Suprapubic skin (tissue), 4 donors: Measurements from ENCODE around the gene ZNF428. TPM values are rescaled to one million over a fixed set of nuclear protein-coding genes. Genes with fewer than 3 reads are reported as not detected.

Experiments
- DNase-seq, 2 donors: peaks; one replicate each; pipeline ENCODE4 v3.0.0-alpha.2; 2019; ENCODE audit warnings: low spot score in 2 of 2
- H3K27ac ChIP-seq: fragments of 200-600 bp; sonication (generic); one replicate; pipeline ENCODE4 v1.5.1; 2019
- H3K27me3 ChIP-seq: fragments of 200-600 bp; sonication (generic); one replicate; pipeline ENCODE4 v1.5.1; 2019
- H3K36me3 ChIP-seq: fragments of 200-600 bp; sonication (generic); one replicate; pipeline ENCODE4 v1.5.1; 2019
- H3K4me1 ChIP-seq: fragments of 200-600 bp; sonication (generic); one replicate; pipeline ENCODE4 v1.5.1; 2019
- H3K4me3 ChIP-seq: fragments of 200-600 bp; sonication (generic); one replicate; pipeline ENCODE4 v1.5.1; 2019; ENCODE audit warnings: mild to moderate bottlenecking
- H3K9me3 ChIP-seq: fragments of 200-600 bp; sonication (generic); one replicate; pipeline ENCODE4 v1.5.1; 2019
- CTCF ChIP-seq, 2 donors: fragments of 200-600 bp in 1 of 2; fragments of 450-650 bp in 1 of 2; sonication (generic) in 1 of 2; IDR thresholded peaks; one replicate each; pipeline ENCODE4 v1.5.1; 2016 to 2019; ENCODE audit warnings: antibody characterized with exemption in 2 of 2, mild to moderate bottlenecking in 1 of 2, moderate library complexity in 1 of 2
- EP300 ChIP-seq: sonication (generic); formaldehyde crosslinking; IDR thresholded peaks from one replicate; pipeline ENCODE4 v1.6.1; 2017; ENCODE audit warnings: antibody characterized with exemption
- POLR2A ChIP-seq, 2 donors: fragments of 450-650 bp; IDR thresholded peaks; one replicate each; pipeline ENCODE4 v1.6.1; 2017; ENCODE audit warnings: antibody characterized with exemption in 2 of 2, mild to moderate bottlenecking in 2 of 2, moderate library complexity in 2 of 2
- POLR2AphosphoS5 ChIP-seq, 3 donors: sonication (generic); formaldehyde crosslinking; IDR thresholded peaks; one replicate each; pipeline ENCODE4 v1.6.1; 2017; ENCODE audit warnings: antibody characterized with exemption in 3 of 3
- WGBS: methylation state at CpG from one replicate; pipeline ENCODE4 v1.1.5; 2018; 5-methylcytosine and 5-hydroxymethylcytosine counted together
- total RNA-seq, 4 donors: library from RNA; depleted of rRNA; stranded (reverse); fragments of >200 nt; gene quantifications; one replicate each; pipeline ENCODE4 v1.1.0, GENCODE V29; 2016

Gene ZNF428
- total RNA-seq, 4 donors from 2014 or later = 10.6 to 19.3 (median 17.5) TPM

GRCh38 chr19:43648633-43649032 lies 29.2 kb upstream of the ZNF428 start:
- 94% methylated on average over 6 of the region's 6 CpGs for WGBS
- no peak overlapping the region for H3K4me3 ChIP-seq
- H3K9me3 ChIP-seq = no peaks in the 10 kb centered on the region
- peaks cover 29% of the 10 kb centered on the region for H3K36me3 ChIP-seq
- H3K4me1 ChIP-seq = peaks cover 7% of the 10 kb centered on the region
- H3K27ac ChIP-seq = no peak overlapping the region
- no peaks in the 10 kb centered on the region for H3K27me3 ChIP-seq
- DNase-seq = no peak
- TF ChIP-seq CTCF (IDR thresholded peaks at IDR 0.05) = no peak
- TF ChIP-seq POLR2AphosphoS5 (IDR thresholded peaks at IDR 0.05) = no peak
- no peak for TF ChIP-seq POLR2A (IDR thresholded peaks at IDR 0.05)
- TF ChIP-seq EP300 = no peak

GRCh38 chr19:43644181-43644580 lies 24.8 kb upstream of the ZNF428 start:
- peaks cover 11% of the 10 kb centered on the region for H3K4me1 ChIP-seq
- 72% methylated on average over 13 of the region's 13 CpGs for WGBS
- TF ChIP-seq EP300 (no peak), POLR2A (IDR thresholded peaks at IDR 0.05) (no peak), POLR2AphosphoS5 (IDR thresholded peaks at IDR 0.05) (no peak), CTCF (IDR thresholded peaks at IDR 0.05) (no peak)
- no peaks in the 10 kb centered on the region for H3K9me3 ChIP-seq
- H3K27ac ChIP-seq = no peak overlapping the region
- peaks cover 13% of the 10 kb centered on the region for H3K36me3 ChIP-seq
- no peak for DNase-seq
- peaks cover 11% of the 10 kb centered on the region for H3K27me3 ChIP-seq
- H3K4me3 ChIP-seq = no peak overlapping the region

- TF ChIP-seq POLR2A (IDR thresholded peaks at IDR 0.05) (no peak), POLR2AphosphoS5 (IDR thresholded peaks at IDR 0.05) (no peak), EP300 (no peak), CTCF (IDR thresholded peaks at IDR 0.05) (no peak)
- Histone ChIP-seq H3K4me3 (no peak overlapping the region), H3K27ac (no peak overlapping the region), H3K4me1 (peaks cover 19% of the 10 kb centered on the region), H3K36me3 (peaks cover 5% of the 10 kb centered on the region), H3K27me3 (peaks cover 12% of the 10 kb centered on the region), H3K9me3 (no peaks in the 10 kb centered on the region)
- WGBS = 38% methylated on average over 3 of the region's 3 CpGs
- DNase-seq = no peak
These were observed 23.9 kb upstream of the ZNF428 start for GRCh38 chr19:43643326-43643725.

GRCh38 chr19:43642531-43642930 lies 23.1 kb upstream of the ZNF428 start:
- peaks cover 19% of the 10 kb centered on the region for H3K4me1 ChIP-seq
- TF ChIP-seq POLR2AphosphoS5 (IDR thresholded peaks at IDR 0.05) = no peak
- no peak for TF ChIP-seq EP300
- no peak for TF ChIP-seq CTCF (IDR thresholded peaks at IDR 0.05)
- no peak for TF ChIP-seq POLR2A (IDR thresholded peaks at IDR 0.05)
- H3K4me3 ChIP-seq = no peak overlapping the region
- no peaks in the 10 kb centered on the region for H3K9me3 ChIP-seq
- H3K27me3 ChIP-seq = peaks cover 12% of the 10 kb centered on the region
- no peak for DNase-seq
- WGBS = 89% methylated on average over 4 of the region's 4 CpGs
- H3K27ac ChIP-seq = no peak overlapping the region
- H3K36me3 ChIP-seq = peaks cover 4% of the 10 kb centered on the region

- Histone ChIP-seq H3K27me3 (peaks cover 12% of the 10 kb centered on the region), H3K36me3 (no peaks in the 10 kb centered on the region), H3K27ac (no peak overlapping the region), H3K9me3 (no peaks in the 10 kb centered on the region), H3K4me1 (peaks cover 22% of the 10 kb centered on the region), H3K4me3 (no peak overlapping the region)
- DNase-seq = no peak
- 80% methylated on average over 2 of the region's 2 CpGs for WGBS
- TF ChIP-seq POLR2A (IDR thresholded peaks at IDR 0.05) = no peak
- no peak for TF ChIP-seq POLR2AphosphoS5 (IDR thresholded peaks at IDR 0.05)
- TF ChIP-seq EP300 = no peak
- TF ChIP-seq CTCF (IDR thresholded peaks at IDR 0.05) = no peak
These were observed 21.9 kb upstream of the ZNF428 start for GRCh38 chr19:43641333-43641732.
